DMS153 (cell line): Measurements from ENCODE around the gene NACC1.
"Not testable (repeated sequence)": the region's sequence is repeated elsewhere in the genome, so short reads cannot be mapped to it uniquely, and the experiment has no call there.

Source experiments
- DNase-seq: peaks from one replicate; lab custom pipeline; 2025; lab: John Stamatoyannopoulos, UW

Gene NACC1

GRCh38 chr19:13164343-13165161 is 46.5 kb downstream of the NACC1 start:
- peak; percentile 68 for DNase-seq

- no peak for DNase-seq
Measured at GRCh38 chr19:13165162-13165997, 47.3 kb downstream of the NACC1 start.

- DNase-seq: not testable (repeated sequence)
Measured at GRCh38 chr19:13166151-13166550, 48.1 kb downstream of the NACC1 start.

GRCh38 chr19:13169769-13170168 is 51.7 kb downstream of the NACC1 start:
- no peak for DNase-seq

- DNase-seq: no peak
Measured at GRCh38 chr19:13171146-13171545, 53.1 kb downstream of the NACC1 start.

- peak; percentile 57 for DNase-seq
Measured at GRCh38 chr19:13172346-13173138, 54.5 kb downstream of the NACC1 start.

GRCh38 chr19:13173139-13173737 is 55.2 kb downstream of the NACC1 start:
- no peak for DNase-seq

- DNase-seq: no peak
Measured at GRCh38 chr19:13176345-13176744, 58.3 kb downstream of the NACC1 start.

- not testable (repeated sequence) for DNase-seq
Measured at GRCh38 chr19:13177584-13177983, 59.5 kb downstream of the NACC1 start.

GRCh38 chr19:13178291-13178690 is 60.2 kb downstream of the NACC1 start:
- DNase-seq: not testable (repeated sequence)

GRCh38 chr19:13181747-13182388 is 63.8 kb downstream of the NACC1 start:
- no peak for DNase-seq

GRCh38 chr19:13184926-13185325 is 66.9 kb downstream of the NACC1 start:
- DNase-seq: not testable (repeated sequence)

GRCh38 chr19:13185763-13186657 is 67.9 kb downstream of the NACC1 start:
- not testable (repeated sequence) for DNase-seq

GRCh38 chr19:13186688-13187087 is 68.6 kb downstream of the NACC1 start:
- not testable (repeated sequence) for DNase-seq

GRCh38 chr19:13187419-13187818 is 69.4 kb downstream of the NACC1 start:
- no peak for DNase-seq

GRCh38 chr19:13189600-13189999 is 71.5 kb downstream of the NACC1 start:
- no peak for DNase-seq
